NCI-H774 (cell line): ENCODE data around the gene TRIM33.
"Not testable (repeated sequence)": the region's sequence is repeated elsewhere in the genome, so short reads cannot be mapped to it uniquely, and the experiment has no call there.

ENCODE experiments used
- DNase-seq: peaks from one replicate; lab custom pipeline; 2025; lab: John Stamatoyannopoulos, UW

The TRIM33 gene

GRCh38 chr1:114467491-114467890, 43.5 kb downstream of the TRIM33 start:
- no peak for DNase-seq

GRCh38 chr1:114466334-114467014, 44.5 kb downstream of the TRIM33 start:
- no peak for DNase-seq

- DNase-seq: no peak
Observed at GRCh38 chr1:114462963-114463362, 48.0 kb downstream of the TRIM33 start.

- DNase-seq: no peak
Observed at GRCh38 chr1:114462341-114462740, 48.7 kb downstream of the TRIM33 start.

- DNase-seq: no peak
Observed at GRCh38 chr1:114458237-114458777, 52.7 kb downstream of the TRIM33 start.

- DNase-seq: no peak
Observed at GRCh38 chr1:114457675-114458236, 53.2 kb downstream of the TRIM33 start.

GRCh38 chr1:114456586-114456985, 54.4 kb downstream of the TRIM33 start:
- no peak for DNase-seq

GRCh38 chr1:114455102-114455785, 55.8 kb downstream of the TRIM33 start:
- no peak for DNase-seq

GRCh38 chr1:114454539-114454938, 56.5 kb downstream of the TRIM33 start:
- no peak for DNase-seq

GRCh38 chr1:114453361-114453784, 57.6 kb downstream of the TRIM33 start:
- DNase-seq: no peak

- DNase-seq: no peak
Observed at GRCh38 chr1:114448370-114449036, 62.5 kb downstream of the TRIM33 start.

GRCh38 chr1:114446198-114446597, 64.8 kb downstream of the TRIM33 start:
- no peak for DNase-seq

- not testable (repeated sequence) for DNase-seq
Observed at GRCh38 chr1:114443226-114443625, 67.8 kb downstream of the TRIM33 start.

- DNase-seq: no peak
Observed at GRCh38 chr1:114441332-114441731, 69.7 kb downstream of the TRIM33 start.

GRCh38 chr1:114439369-114439768, 71.6 kb downstream of the TRIM33 start:
- no peak for DNase-seq

- DNase-seq: no peak
Observed at GRCh38 chr1:114437812-114438211, 73.2 kb downstream of the TRIM33 start.

GRCh38 chr1:114436799-114437198, 74.2 kb downstream of the TRIM33 start:
- DNase-seq: no peak

GRCh38 chr1:114435088-114435715, 75.8 kb downstream of the TRIM33 start:
- DNase-seq: no peak

- no peak for DNase-seq
Observed at GRCh38 chr1:114431026-114431425, 80.0 kb downstream of the TRIM33 start.

- no peak for DNase-seq
Observed at GRCh38 chr1:114428083-114428754, 82.8 kb downstream of the TRIM33 start.

- no peak for DNase-seq
Observed at GRCh38 chr1:114427612-114428011, 83.4 kb downstream of the TRIM33 start.
